Stimulated activated CD4-positive, alpha-beta T cell treated with anti-CD3 and anti-CD28 coated beads, Interleukin-1b, Interleukin-23, amount 100 ng/mL, for 1 hour (primary cell): ENCODE measurements around the gene PCDHA2.
"Not testable (repeated sequence)": the region's sequence is repeated elsewhere in the genome, so short reads cannot be mapped to it uniquely, and the experiment has no call there.

ENCODE experiments used
- DNase-seq, 2 donors: peaks; one replicate each; pipeline ENCODE4 v3.0.0-alpha.2; 2020; ENCODE audit warnings: low read depth in 2 of 2

PCDHA2 gene

GRCh38 chr5:140821375-140822280 is 27.0 kb downstream of the PCDHA2 start, which contains the start of gene PCDHA5:
TSS of gene PCDHA5 (plus strand) at chr5:140821613.
- DNase-seq, result no peak

DNA sequence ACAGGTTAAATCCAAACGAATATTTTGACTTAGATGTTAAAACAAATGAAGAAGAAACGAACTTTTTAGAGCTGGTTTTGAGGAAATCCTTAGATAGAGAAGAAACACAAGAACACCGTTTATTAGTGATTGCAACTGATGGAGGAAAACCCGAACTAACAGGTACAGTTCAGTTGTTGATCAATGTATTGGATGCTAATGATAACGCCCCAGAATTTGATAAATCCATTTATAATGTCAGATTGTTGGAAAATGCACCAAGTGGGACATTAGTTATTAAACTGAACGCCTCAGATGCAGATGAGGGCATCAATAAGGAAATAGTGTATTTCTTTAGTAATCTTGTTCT is 27.6 kb downstream of the PCDHA2 start:
- no peak for DNase-seq

- not testable (repeated sequence) for DNase-seq
Observed at GRCh38 chr5:140822969-140823368, 28.3 kb downstream of the PCDHA2 start.

- DNase-seq, result no peak
Observed at GRCh38 chr5:140823475-140823874, 28.8 kb downstream of the PCDHA2 start.

GRCh38 chr5:140827704-140828361 is 33.2 kb downstream of the PCDHA2 start, which contains the start of gene PCDHA6:
TSS of gene PCDHA6 (plus strand) at chr5:140827960. CDS start at chr5:140828092, 132 bp downstream.
- no peak for DNase-seq

DNA sequence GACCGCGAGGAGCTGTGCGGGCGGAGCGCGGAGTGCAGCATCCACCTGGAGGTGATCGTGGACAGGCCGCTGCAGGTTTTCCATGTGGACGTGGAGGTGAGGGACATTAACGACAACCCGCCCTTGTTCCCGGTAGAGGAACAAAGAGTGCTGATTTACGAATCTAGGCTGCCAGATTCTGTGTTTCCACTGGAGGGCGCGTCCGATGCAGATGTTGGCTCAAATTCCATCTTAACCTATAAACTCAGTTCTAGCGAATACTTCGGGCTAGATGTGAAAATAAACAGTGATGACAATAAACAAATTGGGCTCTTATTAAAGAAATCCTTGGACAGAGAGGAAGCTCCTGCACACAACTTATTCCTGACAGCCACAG is 33.7 kb downstream of the PCDHA2 start:
- DNase-seq, result no peak

- DNase-seq, result not testable (repeated sequence)
Observed at GRCh38 chr5:140829511-140830501, 35.2 kb downstream of the PCDHA2 start.

GRCh38 chr5:140833993-140834392 is 39.3 kb downstream of the PCDHA2 start, which contains the start of gene PCDHA7:
TSS of gene PCDHA7 (plus strand) at chr5:140834269. CDS start at chr5:140834384, 115 bp downstream.
- DNase-seq, result no peak

- not testable (repeated sequence) for DNase-seq
Observed at GRCh38 chr5:140834439-140835008, 39.9 kb downstream of the PCDHA2 start.

DNA sequence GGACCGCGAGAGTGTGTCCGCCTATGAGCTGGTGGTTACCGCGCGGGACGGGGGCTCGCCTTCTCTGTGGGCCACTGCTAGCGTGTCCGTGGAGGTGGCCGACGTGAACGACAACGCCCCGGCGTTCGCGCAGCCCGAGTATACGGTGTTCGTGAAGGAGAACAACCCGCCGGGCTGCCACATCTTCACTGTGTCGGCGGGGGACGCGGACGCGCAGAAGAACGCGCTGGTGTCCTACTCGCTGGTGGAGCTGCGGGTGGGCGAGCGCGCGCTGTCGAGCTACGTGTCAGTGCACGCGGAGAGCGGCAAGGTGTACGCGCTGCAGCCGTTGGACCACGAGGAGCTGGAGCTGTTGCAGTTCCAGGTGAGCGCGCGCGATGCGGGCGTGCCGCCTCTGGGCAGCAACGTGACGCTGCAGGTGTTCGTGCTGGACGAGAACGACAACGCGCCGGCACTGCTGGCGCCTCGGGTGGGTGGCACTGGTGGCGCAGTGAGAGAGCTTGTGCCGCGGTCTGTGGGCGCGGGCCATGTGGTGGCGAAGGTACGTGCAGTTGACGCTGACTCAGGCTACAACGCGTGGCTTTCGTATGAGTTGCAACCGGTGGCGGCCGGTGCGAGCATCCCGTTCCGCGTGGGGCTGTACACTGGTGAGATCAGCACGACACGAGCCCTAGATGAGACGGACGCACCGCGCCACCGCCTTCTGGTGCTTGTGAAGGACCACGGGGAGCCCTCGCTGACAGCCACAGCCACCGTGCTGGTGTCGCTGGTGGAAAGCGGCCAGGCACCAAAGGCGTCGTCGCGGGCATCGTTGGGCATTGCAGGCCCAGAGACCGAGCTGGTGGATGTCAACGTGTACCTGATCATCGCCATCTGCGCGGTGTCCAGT is 41.2 kb downstream of the PCDHA2 start:
- DNase-seq, result no peak

DNA sequence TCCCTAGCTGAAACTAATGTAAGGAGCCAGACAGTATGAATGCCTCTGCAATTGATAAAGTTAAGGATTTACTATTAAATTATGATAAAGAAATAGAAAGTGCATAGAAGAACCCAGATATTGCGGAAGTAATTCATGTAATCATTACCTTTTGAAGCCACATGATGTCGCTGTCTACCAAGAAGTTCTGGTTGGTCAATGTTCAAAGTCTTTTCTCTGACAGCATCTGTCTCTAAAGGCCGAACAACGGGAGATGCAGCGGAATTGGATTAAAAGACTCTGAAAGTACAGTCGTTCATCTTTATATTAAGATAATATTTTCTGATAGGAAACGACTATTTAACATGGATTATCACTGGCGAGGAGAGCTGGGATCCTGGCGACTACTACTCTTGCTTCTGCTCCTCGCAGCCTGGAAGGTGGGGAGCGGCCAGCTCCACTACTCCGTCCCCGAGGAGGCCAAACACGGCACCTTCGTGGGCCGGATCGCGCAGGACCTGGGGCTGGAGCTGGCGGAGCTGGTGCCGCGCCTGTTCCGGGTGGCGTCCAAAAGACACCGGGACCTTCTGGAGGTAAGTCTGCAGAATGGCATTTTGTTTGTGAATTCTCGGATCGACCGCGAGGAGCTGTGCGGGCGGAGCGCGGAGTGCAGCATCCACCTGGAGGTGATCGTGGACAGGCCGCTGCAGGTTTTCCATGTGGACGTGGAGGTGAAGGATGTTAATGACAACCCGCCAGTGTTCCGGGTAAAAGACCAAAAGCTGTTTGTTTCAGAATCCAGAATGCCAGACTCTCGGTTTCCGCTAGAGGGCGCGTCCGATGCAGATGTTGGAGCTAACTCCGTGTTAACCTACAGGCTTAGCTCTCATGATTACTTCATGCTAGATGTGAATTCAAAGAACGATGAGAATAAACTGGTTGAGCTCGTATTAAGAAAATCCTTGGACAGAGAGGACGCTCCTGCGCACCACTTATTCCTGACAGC is 46.6 kb downstream of the PCDHA2 start, which contains the start of gene PCDHA8:
PCDHA8 (plus strand) TSS at position 210 of the 985 bp plus-strand sequence; CDS start at position 345, 135 bp downstream.
- DNase-seq, result no peak

DNA sequence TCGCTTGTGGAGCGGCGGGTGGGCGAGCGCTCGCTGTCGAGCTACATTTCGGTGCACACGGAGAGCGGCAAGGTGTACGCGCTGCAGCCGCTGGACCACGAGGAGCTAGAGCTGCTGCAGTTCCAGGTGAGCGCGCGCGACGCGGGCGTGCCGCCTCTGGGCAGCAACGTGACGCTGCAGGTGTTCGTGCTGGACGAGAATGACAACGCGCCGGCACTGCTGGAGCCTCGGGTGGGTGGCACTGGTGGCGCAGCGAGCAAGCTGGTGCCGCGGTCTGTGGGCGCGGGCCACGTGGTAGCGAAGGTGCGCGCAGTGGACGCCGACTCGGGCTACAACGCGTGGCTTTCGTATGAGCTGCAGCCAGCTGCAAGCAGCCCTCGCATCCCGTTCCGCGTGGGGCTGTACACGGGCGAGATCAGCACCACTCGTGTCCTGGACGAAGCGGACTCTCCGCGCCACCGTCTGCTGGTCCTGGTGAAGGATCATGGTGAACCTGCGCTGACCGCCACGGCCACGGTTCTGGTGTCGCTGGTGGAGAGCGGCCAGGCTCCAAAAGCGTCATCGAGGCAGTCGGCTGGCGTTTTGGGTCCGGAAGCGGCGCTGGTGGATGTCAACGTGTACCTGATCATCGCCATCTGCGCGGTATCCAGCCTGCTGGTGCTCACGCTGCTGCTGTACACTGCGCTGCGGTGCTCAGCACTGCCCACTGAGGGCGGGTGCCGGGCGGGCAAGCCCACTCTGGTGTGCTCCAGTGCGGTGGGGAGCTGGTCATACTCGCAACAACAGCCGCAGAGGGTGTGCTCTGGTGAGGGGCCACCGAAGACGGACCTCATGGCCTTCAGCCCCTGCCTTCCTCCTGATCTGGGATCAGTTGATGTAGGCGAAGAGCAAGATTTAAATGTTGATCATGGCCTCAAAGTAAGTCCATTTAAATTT is 48.4 kb downstream of the PCDHA2 start:
- DNase-seq, result no peak
